ENCODE measurements around the gene USP1.

USP1 gene

DNA sequence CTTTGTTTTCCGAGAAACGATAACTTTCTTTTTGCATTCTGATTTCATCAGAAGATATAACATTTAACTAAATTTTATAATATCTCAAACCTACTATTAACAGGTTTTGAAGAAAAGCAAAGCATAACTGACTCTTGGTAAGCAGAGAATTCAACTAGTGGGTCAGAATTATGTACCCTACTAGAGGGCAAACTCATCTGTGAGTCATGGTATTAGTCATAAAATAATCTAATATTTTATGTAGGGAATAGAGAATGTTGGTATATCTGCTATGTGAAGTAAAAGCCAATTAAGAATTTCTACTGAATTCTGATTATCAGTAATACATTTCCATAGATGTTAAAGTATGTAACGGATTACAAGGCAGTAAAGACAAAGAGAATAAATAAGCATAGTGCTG, 56.8 kb downstream of the USP1 start:
- no peak for DNase-seq

DNA sequence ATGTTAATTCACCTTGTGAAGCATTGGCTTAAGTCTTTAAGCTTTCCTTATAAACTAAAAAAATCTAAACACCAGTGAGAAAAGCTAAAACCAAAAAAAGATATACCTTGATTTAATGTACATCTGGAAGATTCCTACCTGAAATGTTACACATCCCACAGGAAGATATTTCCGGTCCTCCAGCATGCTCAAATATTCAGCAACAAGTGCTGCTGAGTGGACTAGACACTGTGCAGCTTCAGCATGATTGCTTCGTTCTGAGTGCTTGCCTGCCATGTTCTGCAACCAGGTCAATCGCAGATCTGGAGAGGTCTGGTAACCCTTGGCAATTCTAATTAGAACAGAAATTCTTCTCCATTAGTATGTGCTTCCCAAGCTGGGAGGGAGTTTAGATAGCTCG, 57.3 kb downstream of the USP1 start:
- DNase-seq, result no peak

DNA sequence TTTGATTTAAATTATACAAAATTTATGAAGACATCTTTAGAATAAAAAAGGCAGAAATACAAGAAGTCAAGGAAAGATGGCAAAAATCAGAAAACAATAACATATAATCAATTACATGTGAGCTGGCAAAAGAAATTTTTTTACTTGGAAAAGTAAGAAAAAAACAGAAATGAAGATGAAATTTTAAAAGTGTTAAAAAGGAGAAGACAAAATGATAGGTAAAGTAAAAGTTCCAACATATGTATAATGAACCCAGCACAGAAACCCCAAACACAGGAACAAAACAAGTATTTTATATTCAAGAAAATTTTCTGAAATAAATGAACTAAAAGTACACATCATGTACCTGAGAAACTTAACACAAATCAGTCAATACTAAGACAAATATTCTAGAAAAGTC, 63.4 kb downstream of the USP1 start:
- no peak for DNase-seq

Data from CD4-positive, alpha-beta T cell treated with Interleukin-17A for 1 hour (primary cell).